GM06990 (cell line): Measurements from ENCODE around the gene TBCK.

Experiments used
- DNase-seq: peaks from one replicate; pipeline ENCODE4 v3.0.0-alpha.2; 2011; ENCODE audit not compliant: insufficient read length; ENCODE audit errors: extremely low read depth
- H3K27me3 ChIP-seq: replicated peaks from 2 replicates; pipeline ENCODE4 v1.6.0; 2011; ENCODE audit warnings: low read length; ENCODE audit not compliant: control insufficient read depth, insufficient read depth
- H3K36me3 ChIP-seq: 2 replicates; pipeline ENCODE4 v1.5.1; 2011; ENCODE audit warnings: low read length; ENCODE audit not compliant: control insufficient read depth, insufficient read depth
- H3K4me3 ChIP-seq: replicated peaks from 2 replicates; pipeline ENCODE4 v1.5.1; 2011; ENCODE audit warnings: low read depth, mild to moderate bottlenecking, control low read depth, low read length
- TF ChIP-seq, protein P1 (sequence below): IDR thresholded peaks from 2 replicates; pipeline ENCODE4 v1.5.1; 2011; ENCODE audit warnings: low read length, control low read depth, mild to moderate bottlenecking, inconsistent platforms; ENCODE audit not compliant: insufficient read depth, poor library complexity, severe bottlenecking

Gene TBCK

DNA sequence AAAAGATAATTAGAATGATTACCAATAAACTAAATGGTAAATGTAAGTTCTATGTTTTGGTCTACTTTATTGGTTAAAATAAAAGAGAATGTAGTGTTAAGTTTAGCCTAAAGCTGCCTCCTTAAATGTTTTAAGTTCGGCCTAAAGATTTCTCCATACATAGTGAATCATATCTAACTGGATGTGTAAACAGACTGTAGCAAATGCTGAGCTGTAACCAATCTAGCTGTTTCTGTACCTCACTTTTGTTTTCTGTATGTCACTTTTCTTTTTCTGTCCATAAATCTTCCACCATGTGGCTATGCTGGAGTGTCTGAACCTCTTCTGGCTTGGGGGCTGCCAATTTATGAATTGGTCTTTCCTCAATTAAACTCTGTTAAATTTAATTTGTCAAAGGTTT, 121.2 kb downstream of the TBCK start:
- Histone ChIP-seq H3K36me3 (no peaks in the 10 kb centered on the region), H3K4me3 (no peak overlapping the region), H3K27me3 (no peaks in the 10 kb centered on the region)
- no peak for DNase-seq
- TF ChIP-seq, protein P1, sequence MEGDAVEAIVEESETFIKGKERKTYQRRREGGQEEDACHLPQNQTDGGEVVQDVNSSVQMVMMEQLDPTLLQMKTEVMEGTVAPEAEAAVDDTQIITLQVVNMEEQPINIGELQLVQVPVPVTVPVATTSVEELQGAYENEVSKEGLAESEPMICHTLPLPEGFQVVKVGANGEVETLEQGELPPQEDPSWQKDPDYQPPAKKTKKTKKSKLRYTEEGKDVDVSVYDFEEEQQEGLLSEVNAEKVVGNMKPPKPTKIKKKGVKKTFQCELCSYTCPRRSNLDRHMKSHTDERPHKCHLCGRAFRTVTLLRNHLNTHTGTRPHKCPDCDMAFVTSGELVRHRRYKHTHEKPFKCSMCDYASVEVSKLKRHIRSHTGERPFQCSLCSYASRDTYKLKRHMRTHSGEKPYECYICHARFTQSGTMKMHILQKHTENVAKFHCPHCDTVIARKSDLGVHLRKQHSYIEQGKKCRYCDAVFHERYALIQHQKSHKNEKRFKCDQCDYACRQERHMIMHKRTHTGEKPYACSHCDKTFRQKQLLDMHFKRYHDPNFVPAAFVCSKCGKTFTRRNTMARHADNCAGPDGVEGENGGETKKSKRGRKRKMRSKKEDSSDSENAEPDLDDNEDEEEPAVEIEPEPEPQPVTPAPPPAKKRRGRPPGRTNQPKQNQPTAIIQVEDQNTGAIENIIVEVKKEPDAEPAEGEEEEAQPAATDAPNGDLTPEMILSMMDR = no peak

DNA sequence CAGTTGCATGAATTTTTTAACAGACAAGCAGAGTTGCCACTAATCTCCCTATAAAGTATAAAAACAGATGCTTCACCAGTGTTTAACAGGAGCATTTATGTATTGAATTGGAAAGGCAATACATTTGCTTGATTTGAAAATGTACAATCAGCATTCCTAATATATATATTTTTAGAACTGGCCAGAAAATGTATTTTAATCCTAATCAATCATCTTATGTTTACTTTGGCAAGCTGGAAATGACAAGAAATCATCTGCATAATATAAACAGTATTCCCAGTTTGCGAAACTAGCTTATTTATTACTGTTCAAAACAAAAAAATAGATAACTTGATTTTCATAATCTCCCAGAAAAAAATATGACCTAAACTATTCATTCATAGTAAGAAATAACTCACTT, 123.9 kb downstream of the TBCK start:
- Histone ChIP-seq H3K27me3 (no peaks in the 10 kb centered on the region), H3K4me3 (no peak overlapping the region), H3K36me3 (no peaks in the 10 kb centered on the region)
- TF ChIP-seq, protein P1 = no peak
- DNase-seq = no peak

DNA sequence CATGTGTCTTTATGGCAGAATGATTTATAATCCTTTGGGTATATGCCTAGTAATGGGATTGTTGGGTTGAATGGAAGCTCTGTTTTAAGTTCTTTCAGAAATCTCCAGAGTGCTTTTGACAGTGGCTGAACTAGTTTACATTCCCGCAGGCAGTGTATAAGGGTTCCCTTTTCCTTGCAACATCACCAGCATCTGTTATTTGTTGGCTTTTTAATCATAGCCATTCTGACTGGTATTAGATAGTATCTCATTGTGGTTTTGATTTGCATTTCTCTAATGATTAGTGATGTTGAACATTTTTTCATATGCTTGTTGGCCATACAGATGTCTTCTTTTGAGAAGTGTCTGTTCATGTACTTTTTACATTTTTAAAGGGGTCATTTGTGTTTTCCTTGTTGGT, 129.8 kb downstream of the TBCK start:
- TF ChIP-seq, protein P1 = no peak
- no peak overlapping the region for H3K4me3 ChIP-seq
- no peaks in the 10 kb centered on the region for H3K36me3 ChIP-seq
- no peak for DNase-seq
- no peaks in the 10 kb centered on the region for H3K27me3 ChIP-seq

DNA sequence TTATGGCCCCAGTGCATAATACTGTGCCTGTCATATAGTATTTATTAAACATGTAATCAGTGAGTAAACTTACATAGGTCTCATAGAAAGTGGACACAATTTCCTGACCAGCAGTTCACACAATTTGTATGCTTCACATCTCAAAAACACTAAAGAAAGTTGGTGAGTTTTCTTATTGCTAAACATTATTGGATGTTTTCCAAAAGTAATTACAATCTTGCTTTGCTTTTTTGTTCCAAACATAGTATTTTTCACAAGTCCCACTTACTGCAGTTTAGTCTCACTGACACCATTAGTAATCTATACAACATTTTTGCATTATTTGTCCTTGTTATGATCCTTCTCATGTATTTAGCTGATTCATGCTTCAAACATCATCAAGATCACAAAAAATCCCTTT, 132.5 kb downstream of the TBCK start:
- DNase-seq = no peak
- Histone ChIP-seq H3K27me3 (no peaks in the 10 kb centered on the region), H3K36me3 (no peaks in the 10 kb centered on the region), H3K4me3 (no peak overlapping the region)
- TF ChIP-seq, protein P1 = no peak

DNA sequence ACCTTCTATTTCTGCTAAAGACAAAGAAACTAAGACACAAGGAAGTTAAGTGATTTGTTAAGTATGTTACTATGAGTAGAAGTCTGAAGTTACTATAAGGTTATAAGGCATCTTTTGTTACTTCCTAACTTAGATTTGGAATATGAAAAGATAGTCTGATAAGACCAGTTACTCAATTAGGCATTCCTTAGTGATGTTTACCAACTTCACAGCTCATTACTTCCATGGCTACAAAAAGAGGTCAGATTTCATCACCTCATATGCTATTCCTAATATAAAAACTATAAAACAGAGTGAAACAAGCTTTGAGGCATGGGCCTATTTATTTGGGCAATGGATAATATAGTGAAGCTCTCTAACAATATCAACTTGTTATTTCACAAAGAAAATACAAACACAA, 143.1 kb downstream of the TBCK start:
- Histone ChIP-seq H3K4me3 (no peak overlapping the region), H3K36me3 (no peaks in the 10 kb centered on the region; the same call in 1 of the 2 replicates), H3K27me3 (no peaks in the 10 kb centered on the region)
- no peak for DNase-seq
- TF ChIP-seq, protein P1 = no peak

DNA sequence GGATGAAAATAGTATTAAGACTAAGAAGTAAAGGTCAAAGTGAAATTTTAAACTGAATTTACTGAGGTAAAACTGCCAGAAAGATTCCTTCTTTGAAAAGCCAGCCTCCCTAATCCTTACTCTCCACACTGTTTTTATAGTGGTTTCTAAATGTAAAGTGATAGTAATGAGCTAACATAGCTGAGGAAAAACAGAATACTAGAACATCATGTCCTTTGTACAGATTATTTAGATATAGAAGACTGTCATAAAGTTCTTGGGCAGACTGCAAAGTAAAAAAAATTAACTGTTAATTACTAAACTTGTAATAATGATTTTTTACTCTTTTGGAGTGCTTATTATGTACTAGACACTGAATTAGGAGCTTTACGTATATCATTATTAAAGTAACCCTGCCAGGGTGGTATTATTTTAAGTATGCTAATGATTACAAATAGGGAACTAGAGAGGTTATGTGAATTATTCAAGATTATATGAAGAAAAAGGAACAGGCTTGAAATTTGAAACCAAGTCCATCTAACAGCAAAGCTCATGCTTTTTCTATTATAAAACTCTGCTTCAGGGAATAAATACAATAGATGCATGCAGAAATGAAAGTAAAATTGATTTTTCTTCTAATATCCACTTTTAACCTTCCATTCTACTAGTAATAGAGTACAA, 150.5 kb downstream of the TBCK start:
- TF ChIP-seq, protein P1 = no peak
- no peak for DNase-seq
- Histone ChIP-seq H3K36me3 (peaks cover 2% of the 10 kb centered on the region; the same call in 1 of the 2 replicates), H3K4me3 (no peak overlapping the region), H3K27me3 (no peaks in the 10 kb centered on the region)
